ENCODE data around the gene IRAK3. TPM values are rescaled to one million over a fixed set of nuclear protein-coding genes. Genes with fewer than 3 reads are reported as not detected.
"Not testable (repeated sequence)": the region's sequence is repeated elsewhere in the genome, so short reads cannot be mapped to it uniquely, and the experiment has no call there.

Gene IRAK3
- total RNA-seq, 1 experiment from 2014 or later, result 0.12 TPM

- Histone ChIP-seq H2AFZ (ENCODE audit: low read depth, low read length, poor library complexity, severe bottlenecking) (peak overlapping the region; percentile 99), H3K9ac (ENCODE audit: low read length) (peak overlapping the region; percentile 22; the same call in 1 of the 2 replicates), H3K4me3 (replicated peaks in 1 of 2; ENCODE audit: low read depth in 1 of 2, low read length in 2 of 2) (peak overlapping the region; percentile 41 to 59), H3K4me1 (ENCODE audit: control insufficient read depth in 1 of 2, insufficient read depth in 2 of 2, low read length in 2 of 2) (peaks cover 6 to 17% of the 10 kb centered on the region in 2 experiments; a peak in 3 of 4 replicates), H3K4me2 (ENCODE audit: low read length) (peak overlapping the region; percentile 81)
- POLR2A ChIA-PET, result interaction anchor here (2.8 kb wide), 1 partner anchor 66 kb away, joined by 11 read pairs; the partner anchor contains the start of gene TMBIM4
- CTCF ChIA-PET, result interaction anchor here (0.9 to 2.7 kb wide), 11 partner anchors 8 to 104 kb away, joined by 3 to 11 read pairs (median 4); partner anchors contain the start of genes LLPH and TMBIM4
- H3K27me3 ChIP-seq (ENCODE audit: insufficient read depth, low read length); H3K9me3 ChIP-seq (ENCODE audit: control insufficient read depth in 1 of 2, insufficient read depth in 1 of 2, low read depth in 1 of 2, low read length in 2 of 2); DNase-seq (ENCODE audit: low read depth, low spot score); BruUV-seq (replicated peaks); H3K79me2 ChIP-seq (ENCODE audit: insufficient read depth, low read length); H3K27ac ChIP-seq (ENCODE audit: low read depth, low read length); H3K36me3 ChIP-seq (ENCODE audit: control insufficient read depth in 1 of 2, insufficient read depth in 2 of 2, low read length in 2 of 2); H4K20me1 ChIP-seq (ENCODE audit: insufficient read depth); H3K9me2 ChIP-seq (ENCODE audit: insufficient read depth): not testable (repeated sequence)
- intact Hi-C loops (cut with micrococcal nuclease), result loop anchor here (2.0 to 5.0 kb wide), 2 partner anchors 66 to 88 kb away; partner anchors contain the start of gene TMBIM4
- peak; percentile 81 for ATAC-seq
- TF ChIP-seq, protein P1, sequence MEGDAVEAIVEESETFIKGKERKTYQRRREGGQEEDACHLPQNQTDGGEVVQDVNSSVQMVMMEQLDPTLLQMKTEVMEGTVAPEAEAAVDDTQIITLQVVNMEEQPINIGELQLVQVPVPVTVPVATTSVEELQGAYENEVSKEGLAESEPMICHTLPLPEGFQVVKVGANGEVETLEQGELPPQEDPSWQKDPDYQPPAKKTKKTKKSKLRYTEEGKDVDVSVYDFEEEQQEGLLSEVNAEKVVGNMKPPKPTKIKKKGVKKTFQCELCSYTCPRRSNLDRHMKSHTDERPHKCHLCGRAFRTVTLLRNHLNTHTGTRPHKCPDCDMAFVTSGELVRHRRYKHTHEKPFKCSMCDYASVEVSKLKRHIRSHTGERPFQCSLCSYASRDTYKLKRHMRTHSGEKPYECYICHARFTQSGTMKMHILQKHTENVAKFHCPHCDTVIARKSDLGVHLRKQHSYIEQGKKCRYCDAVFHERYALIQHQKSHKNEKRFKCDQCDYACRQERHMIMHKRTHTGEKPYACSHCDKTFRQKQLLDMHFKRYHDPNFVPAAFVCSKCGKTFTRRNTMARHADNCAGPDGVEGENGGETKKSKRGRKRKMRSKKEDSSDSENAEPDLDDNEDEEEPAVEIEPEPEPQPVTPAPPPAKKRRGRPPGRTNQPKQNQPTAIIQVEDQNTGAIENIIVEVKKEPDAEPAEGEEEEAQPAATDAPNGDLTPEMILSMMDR (IDR thresholded peaks at IDR 0.05 in 2 of 3, conservative IDR thresholded peaks at IDR 0.05 in 1 of 3; ENCODE audit: borderline replicate concordance in 1 of 3, insufficient read depth in 1 of 3, low read depth in 2 of 3, low read length in 2 of 3), result peak in 1 of 3 experiments; percentile 9; a peak in 1 of 6 replicates
- RAD21 ChIA-PET (ENCODE audit: low non-redundant PET in 1 of 2, low total read pairs in 2 of 2, uncharacterized antibody in 2 of 2, unreplicated experiment in 2 of 2), result interaction anchor here (0.6 to 1.2 kb wide), 2 partner anchors 44 to 66 kb away, joined by 4 to 5 read pairs; no protein-coding TSS in a partner anchor
Observed at GRCh38 chr12:66234773-66235625, 46.0 kb downstream of the IRAK3 start.
